Gastrocnemius medialis (tissue), 4 donors: ENCODE results near the gene C2CD4C.
"Not testable (repeated sequence)": the region's sequence is repeated elsewhere in the genome, so short reads cannot be mapped to it uniquely, and the experiment has no call there.

ENCODE experiments used
- CTCF ChIP-seq, 5 experiments: fragments of 450-650 bp in 3 of 5; fragments of 200-600 bp in 2 of 5; sonication (generic) in 2 of 5; IDR thresholded peaks in 4 of 5; conservative IDR thresholded peaks in 1 of 5; 1 replicate in 4 of 5; 2 replicates in 1 of 5; pipeline ENCODE4 v1.5.1; 2016 to 2019; ENCODE audit warnings: antibody characterized with exemption in 5 of 5, mild to moderate bottlenecking in 3 of 5, moderate library complexity in 3 of 5
- POLR2A ChIP-seq, 2 donors: fragments of 450-650 bp; IDR thresholded peaks; one replicate each; pipeline ENCODE4 v1.6.1; 2017; ENCODE audit warnings: antibody characterized with exemption in 2 of 2, mild to moderate bottlenecking in 2 of 2, moderate library complexity in 2 of 2

GRCh38 chr19:427675-428074 is 18.7 kb upstream of the C2CD4C start:
- TF ChIP-seq CTCF (IDR thresholded peaks at IDR 0.05 in 4 of 5, conservative IDR thresholded peaks at IDR 0.05 in 1 of 5); POLR2A (IDR thresholded peaks at IDR 0.05): not testable (repeated sequence)
